Endothelial cell of umbilical vein (primary cell): ENCODE data around the gene KCNH8. TPM values are rescaled to one million over a fixed set of nuclear protein-coding genes. Genes with fewer than 3 reads are reported as not detected.

ENCODE experiments used
- BruUV-seq: library from RNA; stranded (reverse); fragments of 400-500 nt; replicated peaks from 2 replicates; lab custom pipeline; 2021; lab: Mats Ljungman, UMichigan
- CTCF ChIA-PET: fragments of 300-600, 350-600 bp; sonication (Branson Sonifier 250); formaldehyde crosslinking; loops from one replicate; lab custom pipeline; 2021; ENCODE audit warnings: antibody characterized with exemption, inconsistent platforms; lab: Charles Lee
- POLR2A ChIA-PET: fragments of 300-600, 350-600 bp; sonication (Branson Sonifier 250); formaldehyde crosslinking; loops from one replicate; lab custom pipeline; 2021; ENCODE audit warnings: antibody characterized with exemption, inconsistent platforms; lab: Charles Lee
- DNase-seq: peaks from one replicate; pipeline ENCODE4 v3.0.0-alpha.2; 2011; ENCODE audit warnings: low read depth, low spot score
- FAIRE-seq: peaks from 2 replicates; lab custom pipeline; 2011; peaks lifted over from hg19 to GRCh38; lab: Jason Lieb, UNC
- H2AFZ ChIP-seq: 2 replicates; pipeline ENCODE4 v1.6.0; 2012; ENCODE audit warnings: low read depth, low read length, control low read depth, inconsistent platforms
- H3K27ac ChIP-seq: 2 replicates; pipeline ENCODE4 v1.5.1; 2011; ENCODE audit warnings: low read depth, mild to moderate bottlenecking, control low read depth, low read length, moderate library complexity; ENCODE audit not compliant: insufficient read depth
- H3K27me3 ChIP-seq, 2 experiments: 2 replicates each; pipeline versions ENCODE4 v1.6.0 to v1.6.1; 2011; ENCODE audit warnings: low read length in 2 of 2, mixed read lengths in 1 of 2; ENCODE audit not compliant: control insufficient read depth in 2 of 2, insufficient read depth in 2 of 2
- H3K36me3 ChIP-seq, 2 experiments: 2 replicates in 1 of 2; 3 replicates in 1 of 2; pipeline ENCODE4 v1.5.1; 2011; ENCODE audit warnings: low read length in 2 of 2, mild to moderate bottlenecking in 1 of 2, moderate library complexity in 1 of 2; ENCODE audit not compliant: control insufficient read depth in 2 of 2, insufficient read depth in 2 of 2; ENCODE audit errors: extremely low read depth in 1 of 2
- H3K4me1 ChIP-seq: 3 replicates; pipeline ENCODE4 v1.5.1; 2011; ENCODE audit warnings: mild to moderate bottlenecking, low read length; ENCODE audit not compliant: control insufficient read depth, insufficient read depth; ENCODE audit errors: extremely low read depth
- H3K4me2 ChIP-seq: 2 replicates; pipeline ENCODE4 v1.6.1; 2011; ENCODE audit warnings: low read length, control low read depth, mixed read lengths; ENCODE audit not compliant: insufficient read depth
- H3K4me3 ChIP-seq, 3 experiments: fragments of 200-600 bp in 1 of 3; sonication (generic), shearing (Covaris generic) in 1 of 3; replicated peaks in 1 of 3; 2 replicates each; pipeline ENCODE4 v1.5.1; 2011 to 2016; ENCODE audit warnings: control low read depth in 3 of 3, low read length in 3 of 3, mild to moderate bottlenecking in 2 of 3, inconsistent platforms in 1 of 3, low read depth in 1 of 3, moderate library complexity in 1 of 3; ENCODE audit not compliant: insufficient read depth in 1 of 3
- H3K79me2 ChIP-seq: 2 replicates; pipeline ENCODE4 v1.6.0; 2012; ENCODE audit warnings: low read length, inconsistent platforms; ENCODE audit not compliant: control insufficient read depth, insufficient read depth
- H3K9ac ChIP-seq: replicated peaks from 2 replicates; pipeline ENCODE3; 2011; ENCODE audit warnings: low read length, control low read depth; ENCODE audit not compliant: insufficient read depth; ENCODE audit errors: extremely low read depth
- H3K9me1 ChIP-seq: replicated peaks from 3 replicates; pipeline ENCODE4 v1.6.0; 2011; ENCODE audit warnings: mild to moderate bottlenecking, low read length; ENCODE audit not compliant: control insufficient read depth, insufficient read depth; ENCODE audit errors: extremely low read depth
- H3K9me3 ChIP-seq: replicated peaks from 2 replicates; pipeline ENCODE4 v1.5.1; 2012; ENCODE audit warnings: low read length, inconsistent platforms; ENCODE audit not compliant: control insufficient read depth, insufficient read depth
- H4K20me1 ChIP-seq: replicated peaks from 2 replicates; pipeline ENCODE3; 2011; ENCODE audit warnings: mild to moderate bottlenecking, low read length; ENCODE audit not compliant: control insufficient read depth, insufficient read depth; ENCODE audit errors: extremely low read depth
- CTCF ChIP-seq, 2 donors: IDR thresholded peaks; 1 replicate in 1 of 2; 2 replicates in 1 of 2; pipeline ENCODE4 v1.5.1; 2011; ENCODE audit warnings: low read length in 2 of 2, mild to moderate bottlenecking in 2 of 2, moderate library complexity in 2 of 2, control low read depth in 1 of 2, inconsistent platforms in 1 of 2, low read depth in 1 of 2; ENCODE audit not compliant: insufficient read depth in 1 of 2; ENCODE audit errors: extremely low read depth in 1 of 2
- EZH2 ChIP-seq: IDR thresholded peaks from 2 replicates; pipeline ENCODE4 v1.6.1; 2012; ENCODE audit warnings: borderline replicate concordance, low read depth, mild to moderate bottlenecking, moderate library complexity, low read length, inconsistent platforms; ENCODE audit not compliant: severe bottlenecking
- FOS ChIP-seq: IDR thresholded peaks from 2 replicates; pipeline ENCODE4 v1.6.1; 2011; ENCODE audit warnings: mild to moderate bottlenecking, low read length, moderate library complexity, borderline replicate concordance; ENCODE audit not compliant: insufficient read depth
- GATA2 ChIP-seq: IDR thresholded peaks from 2 replicates; pipeline ENCODE4 v1.7.0; 2011; ENCODE audit warnings: low read depth, mild to moderate bottlenecking, moderate library complexity, mixed read lengths, low read length; ENCODE audit not compliant: insufficient read length, insufficient read depth
- JUN ChIP-seq: IDR thresholded peaks from 2 replicates; pipeline ENCODE4 v1.6.1; 2011; ENCODE audit warnings: borderline replicate concordance, low read depth; ENCODE audit not compliant: insufficient read length, insufficient read depth
- MYC ChIP-seq: IDR thresholded peaks from one replicate; pipeline ENCODE4 v1.6.1; 2011; ENCODE audit warnings: mild to moderate bottlenecking, low read depth, low read length
- POLR2A ChIP-seq: IDR thresholded peaks from 2 replicates; pipeline ENCODE4 v1.6.1; 2012; ENCODE audit warnings: low read depth, mild to moderate bottlenecking, control low read depth, low read length
- POLR2AphosphoS5 ChIP-seq: IDR thresholded peaks from 2 replicates; pipeline ENCODE4 v1.6.1; 2012; ENCODE audit warnings: low read depth, mild to moderate bottlenecking, control low read depth, low read length, moderate library complexity; ENCODE audit not compliant: insufficient read depth
- dilution Hi-C: fragments of 300-500 bp; cut with MboI; formaldehyde crosslinking; loops from one replicate; pipeline ENCODE4 v1.15.0; 2019; ENCODE audit warnings: low sequenced_read_pairs; ENCODE audit not compliant: extremely low pct_ligation_motif_present
- intact Hi-C: fragments of 100-400 bp; cut with micrococcal nuclease; formaldehyde crosslinking; loops from one replicate; pipeline ENCODE4 v1.10.0; 2022
- polyA plus RNA-seq, 4 experiments: library from polyadenylated mRNA; depleted of rRNA in 3 of 4; stranded (reverse) in 3 of 4; unstranded in 1 of 4; fragments of >200 nt; gene quantifications; 2 replicates each; pipeline versions ENCODE4 v1.2.1 to v1.2.3, GENCODE V29; 2011 to 2012; ENCODE audit warnings: missing spikeins in 1 of 4
- total RNA-seq: library from RNA; stranded (reverse); gene quantifications from 2 replicates; pipeline ENCODE4 v1.2.3, GENCODE V29; 2021

KCNH8 gene
- total and polyA plus RNA-seq, 2 donors (not counting 3 experiments of a cell fraction or from before 2014, with no cell fraction given) = not detected

DNA sequence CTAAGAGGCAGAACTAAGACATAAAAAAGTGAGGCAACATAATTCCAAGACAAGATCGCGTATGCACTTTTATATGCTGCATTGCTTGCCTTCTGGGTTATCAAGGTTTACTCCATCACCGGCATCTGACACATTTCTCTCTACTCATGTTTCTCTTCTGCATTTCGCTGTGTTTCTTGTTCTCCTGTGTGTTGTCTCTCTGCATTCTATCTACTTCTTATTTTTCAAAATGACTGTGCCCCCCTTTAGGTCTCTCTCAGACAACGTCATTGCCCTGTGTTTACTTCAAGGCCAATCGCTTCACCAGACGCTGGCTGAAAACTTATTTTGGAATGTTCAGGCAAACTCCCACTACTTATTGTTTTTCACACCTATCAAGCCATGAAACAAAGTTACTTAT, 280.4 kb downstream of the KCNH8 start:
- Histone ChIP-seq H3K4me3 (no peak overlapping the region), H3K27ac (no peak overlapping the region), H3K9me1 (no peaks in the 10 kb centered on the region), H3K9ac (no peak overlapping the region), H2AFZ (no peak overlapping the region), H3K36me3 (no peaks in the 10 kb centered on the region), H3K4me1 (no peaks in the 10 kb centered on the region), H4K20me1 (no peaks in the 10 kb centered on the region), H3K4me2 (no peak overlapping the region), H3K27me3 (no peaks in the 10 kb centered on the region), H3K9me3 (no peaks in the 10 kb centered on the region), H3K79me2 (no peaks in the 10 kb centered on the region)
- BruUV-seq = no TSS peak
- no peak for DNase-seq
- dilution Hi-C loops (no loop called here), intact Hi-C loops (no loop called here)
- POLR2A ChIA-PET = no interaction called here
- FAIRE-seq = no peak
- no peak for TF ChIP-seq GATA2
- no peak for TF ChIP-seq POLR2AphosphoS5
- TF ChIP-seq FOS = no peak
- no peak for TF ChIP-seq CTCF (IDR thresholded peaks at IDR 0.05; ENCODE audit: extremely low read depth in 1 of 2, insufficient read depth in 1 of 2, low read depth in 1 of 2, low read length in 2 of 2)
- no peak for TF ChIP-seq JUN
- no peak for TF ChIP-seq MYC
- TF ChIP-seq POLR2A = no peak
- CTCF ChIA-PET = no interaction called here

DNA sequence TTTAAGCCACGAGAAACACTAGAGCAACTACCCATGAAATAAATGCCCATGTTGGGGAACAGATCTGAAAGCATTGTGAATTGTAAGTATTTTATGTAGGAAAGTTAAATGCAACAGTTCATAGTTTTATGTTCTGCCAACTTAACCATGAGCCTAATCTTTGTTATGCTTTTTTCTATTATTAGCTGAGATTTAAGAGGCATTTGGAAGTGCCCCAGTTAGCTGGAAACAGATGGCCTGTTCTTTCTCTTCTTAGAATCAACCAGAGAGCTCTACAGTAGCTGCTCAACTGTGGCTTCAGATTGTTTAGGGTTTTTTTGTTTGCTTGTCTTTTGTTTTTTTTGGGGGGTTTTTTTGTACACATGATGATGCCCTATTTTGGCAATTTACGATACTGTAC, 284.4 kb downstream of the KCNH8 start:
- H3K9me1 ChIP-seq = no peaks in the 10 kb centered on the region
- H3K27ac ChIP-seq = no peak overlapping the region
- H3K79me2 ChIP-seq = no peaks in the 10 kb centered on the region
- ChIA-PET POLR2A (no interaction called here), CTCF (no interaction called here)
- dilution Hi-C loops (no loop called here), intact Hi-C loops (no loop called here)
- H3K27me3 ChIP-seq = no peaks in the 10 kb centered on the region
- H3K9me3 ChIP-seq = no peaks in the 10 kb centered on the region
- H3K4me1 ChIP-seq = no peaks in the 10 kb centered on the region
- H3K4me3 ChIP-seq = no peak overlapping the region
- H3K4me2 ChIP-seq = no peak overlapping the region
- no peak for FAIRE-seq
- no peak overlapping the region for H3K9ac ChIP-seq
- BruUV-seq = no TSS peak
- H4K20me1 ChIP-seq = no peaks in the 10 kb centered on the region
- TF ChIP-seq POLR2A = no peak
- TF ChIP-seq MYC = no peak
- no peak for TF ChIP-seq EZH2
- TF ChIP-seq FOS = no peak
- no peak for TF ChIP-seq POLR2AphosphoS5
- no peak for TF ChIP-seq GATA2
- no peak for TF ChIP-seq CTCF (IDR thresholded peaks at IDR 0.05; ENCODE audit: extremely low read depth in 1 of 2, insufficient read depth in 1 of 2, low read depth in 1 of 2, low read length in 2 of 2)
- no peak for TF ChIP-seq JUN
- H3K36me3 ChIP-seq = no peaks in the 10 kb centered on the region
- H2AFZ ChIP-seq = no peak overlapping the region
- no peak for DNase-seq
